Heart right ventricle (tissue), 16 donors: ENCODE measurements around the gene COPZ1. TPM values are rescaled to one million over a fixed set of nuclear protein-coding genes. Genes with fewer than 3 reads are reported as not detected.
A peak's percentile ranks its signal among the peaks of the same experiment; 100 is the strongest.

Experiments
- ATAC-seq, 8 donors: fragments of 200-7000 bp; cut with Tn5 transposase; one replicate each; pipeline ENCODE4 v1.9.1; 2020; ENCODE audit warnings: mild to moderate bottlenecking in 8 of 8, moderate library complexity in 8 of 8, moderate number of reproducible peaks in 1 of 8
- DNase-seq, 2 donors: peaks; one replicate each; pipeline ENCODE4 v3.0.0-alpha.2; 2020
- H3K27ac ChIP-seq, 10 donors: fragments of 200-600 bp; sonication (generic) in 2 of 10; one replicate each; pipeline versions ENCODE4 v1.5.0 to v1.8.0; 2020 to 2022; ENCODE audit warnings: mild to moderate bottlenecking in 3 of 10
- H3K27me3 ChIP-seq, 7 donors: fragments of 200-600 bp; one replicate each; pipeline ENCODE4 v1.8.0; 2021 to 2022; ENCODE audit warnings: mild to moderate bottlenecking in 2 of 7
- H3K36me3 ChIP-seq, 9 donors: fragments of 200-600 bp; sonication (generic) in 1 of 9; one replicate each; pipeline versions ENCODE4 v1.5.0 to v1.8.0; 2020 to 2022; ENCODE audit warnings: mild to moderate bottlenecking in 2 of 9
- H3K4me1 ChIP-seq, 9 donors: fragments of 200-600 bp; sonication (generic) in 1 of 9; one replicate each; pipeline versions ENCODE4 v1.5.0 to v1.8.0; 2020 to 2022; ENCODE audit warnings: mild to moderate bottlenecking in 4 of 9
- H3K4me3 ChIP-seq, 10 donors: fragments of 200-600 bp; sonication (generic) in 2 of 10; one replicate each; pipeline versions ENCODE4 v1.5.0 to v1.8.0; 2020 to 2022; ENCODE audit warnings: mild to moderate bottlenecking in 7 of 10, moderate library complexity in 2 of 10
- H3K9me3 ChIP-seq, 11 donors: fragments of 200-600 bp in 10 of 11; sonication (generic) in 2 of 11; one replicate each; pipeline versions ENCODE4 v1.5.0 to v1.8.0; 2013 to 2022; ENCODE audit warnings: mild to moderate bottlenecking in 2 of 11, control low read depth in 1 of 11, moderate library complexity in 1 of 11
- CTCF ChIP-seq, 9 donors: fragments of 200-600 bp; sonication (generic) in 2 of 9; IDR thresholded peaks; one replicate each; pipeline versions ENCODE4 v1.5.0 to v1.8.0; 2021 to 2022; ENCODE audit warnings: antibody characterized with exemption in 9 of 9, mild to moderate bottlenecking in 5 of 9, moderate library complexity in 1 of 9
- WGBS, 2 donors: extraction: QIAGEN DNeasy Blood & Tissue Kit; methylation state at CpG; one replicate each; pipeline ENCODE4 v1.1.7; 2013; ENCODE audit warnings: inconsistent platforms in 1 of 2; 5-methylcytosine and 5-hydroxymethylcytosine counted together
- intact Hi-C, 10 donors: fragments of 100-400 bp; cut with DNase I; formaldehyde crosslinking; loops; one replicate each; pipeline versions ENCODE4 v1.11.1 to v1.14.2; 2022
- polyA plus RNA-seq, 2 donors: library from polyadenylated mRNA; stranded (reverse); fragments of 200-250 nt; gene quantifications; one replicate each; pipeline ENCODE4 v1.2.3, GENCODE V29; 2013
- total RNA-seq, 10 donors: library from RNA; stranded (reverse); fragmentation: NEBNext Ultra II Directional in 3 of 10; extraction: Animal tissue kit (Norgen Biotek cat#: 25700) in 3 of 10; gene quantifications; one replicate each; pipeline versions ENCODE4 v1.2.1 to v1.2.4, GENCODE V29; 2021 to 2023
- donor health status: Arrhythmogenic right ventricular cardiomyopathy.
- donor health status: ischemic (EF 13 %, LVEDD 7.1; RV severe dilation, severe dysfunction).
- donor health status: healthy with polysubstance abuse.
- donor health status: DM: no; HTN: yes; CAD: no.
- donor health status: DM: no; HTN: no; CAD: no.
- donor health status: ischemic (EF 25% LVEDD 6.9; RV normal size, moderate dysfunction).
- donor health status: ischemic (EF 25% LVEDD 5.7; RV mildly dilated, moderate dysfunction).
- donor health status: healthy.
- donor health status: DM: yes; HTN: yes; CAD: no.
- donor health status: Ischemic cardiomyopathy.
- donor health status: ischemic (EF 35%, LVEDD 5.7; RV mildly dilated, moderate dysfunction).
- donor health status: nonischemic (EF 11% LVEDD 7.7; RV severe dilation, severe dysfunction).
- donor health status: DM: yes; HTN: yes; CAD: no.
- donor health status: PGD.
- donor health status: ischemic (EF 29% LVEDD 5.4; RV normal size, mild dysfunction).
- donor health status: nonischemic (EF 23%, LVEDD 6.1; RV moderate dilation, normal function).

Gene COPZ1
- total and polyA plus RNA-seq, 12 donors, result 64.0 to 152 (median 131) TPM

- TF ChIP-seq CTCF (IDR thresholded peaks at IDR 0.05), result no peak
- Histone ChIP-seq H3K36me3 (peaks cover 0 to 39% (median 0%) of the 10 kb centered on the region in 9 donors), H3K9me3 (no peaks in the 10 kb centered on the region), H3K4me3 (no peak overlapping the region), H3K27me3 (no peaks in the 10 kb centered on the region), H3K4me1 (peaks cover 12 to 71% (median 44%) of the 10 kb centered on the region in 9 donors), H3K27ac (no peak overlapping the region)
- WGBS, 2 donors, result 96% methylated on average over 4 of the region's 4 CpGs
- DNase-seq, result no peak
- ATAC-seq, result no peak
- intact Hi-C loops, result no loop called here
These were observed 8.6 kb downstream of the COPZ1 start for GRCh38 chr12:54333420-54334034.

GRCh38 chr12:54337280-54337842 lies 12.4 kb downstream of the COPZ1 start:
- WGBS, 2 donors, result 27 to 29% methylated on average over 3 of the region's 3 CpGs
- ATAC-seq, result peak; percentile 64 to 88 (median 78)

GRCh38 chr12:54337854-54338650 lies 13.1 kb downstream of the COPZ1 start:
- peaks cover 0 to 53% (median 19%) of the 10 kb centered on the region in 9 donors for H3K36me3 ChIP-seq
- ATAC-seq, result peak in 7 of 8 donors; percentile 46 to 68 (median 53)
- H3K27me3 ChIP-seq, result no peaks in the 10 kb centered on the region
- no peak for DNase-seq
- H3K27ac ChIP-seq, result peak overlapping the region in 9 of 10 donors; percentile 24 to 78 (median 69)
- WGBS, 2 donors, result 56% methylated on average over 3 of the region's 3 CpGs
- peaks cover 16 to 57% (median 32%) of the 10 kb centered on the region in 9 donors for H3K4me1 ChIP-seq
- intact Hi-C loops, result loop anchor here in 1 of 10 donors (2.0 kb wide), 1 partner anchor 21 kb away; no protein-coding TSS in a partner anchor
- H3K4me3 ChIP-seq, result no peak overlapping the region
- H3K9me3 ChIP-seq, result no peaks in the 10 kb centered on the region
- no peak for TF ChIP-seq CTCF (IDR thresholded peaks at IDR 0.05)

More at GRCh38 chr12:54337280-54337842, 12.4 kb downstream of the COPZ1 start:
- H3K4me1 ChIP-seq, result peaks cover 16 to 57% (median 32%) of the 10 kb centered on the region in 9 donors
- no peak overlapping the region for H3K4me3 ChIP-seq
- H3K27me3 ChIP-seq, result no peaks in the 10 kb centered on the region
- DNase-seq, result no peak
- intact Hi-C loops, result loop anchor here in 1 of 10 donors (2.0 kb wide), 1 partner anchor 21 kb away; no protein-coding TSS in a partner anchor
- TF ChIP-seq CTCF (IDR thresholded peaks at IDR 0.05), result peak in 5 of 9 donors; percentile 14 to 56 (median 43)
- peak overlapping the region in 9 of 10 donors; percentile 24 to 78 (median 69) for H3K27ac ChIP-seq
- H3K9me3 ChIP-seq, result no peaks in the 10 kb centered on the region
- peaks cover 0 to 47% (median 13%) of the 10 kb centered on the region in 9 donors for H3K36me3 ChIP-seq

DNA sequence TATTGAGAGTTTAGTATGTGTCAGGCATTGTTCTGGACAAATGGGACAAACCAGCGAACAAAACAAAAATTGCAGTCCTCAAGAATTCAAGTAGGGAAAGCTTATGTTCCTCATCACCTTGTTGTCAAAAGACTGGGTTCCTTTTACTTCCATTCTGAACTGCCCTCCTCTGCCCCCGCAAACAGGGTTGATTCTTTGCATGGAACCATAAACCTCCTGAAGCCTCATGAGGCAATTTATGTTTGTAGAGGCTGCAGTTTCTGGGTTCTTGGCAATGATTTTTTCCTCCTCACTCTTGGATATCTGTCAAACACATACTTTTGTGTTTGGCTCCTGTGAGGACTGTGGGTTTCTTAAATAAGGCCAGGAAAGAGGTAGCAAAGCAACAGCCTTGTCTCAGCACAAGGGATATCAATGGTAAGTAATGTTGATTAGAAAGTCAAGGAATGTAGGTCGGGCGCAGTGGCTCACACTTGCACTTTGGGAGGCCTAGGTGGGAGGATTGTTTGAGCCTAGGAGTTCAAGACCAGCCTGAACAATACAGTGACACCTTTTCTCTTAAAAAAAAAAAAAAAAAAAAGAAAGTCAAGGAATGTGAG lies 13.9 kb downstream of the COPZ1 start:
- no peak overlapping the region for H3K4me3 ChIP-seq
- H3K27me3 ChIP-seq, result no peaks in the 10 kb centered on the region
- intact Hi-C loops, result no loop called here
- H3K36me3 ChIP-seq, result peaks cover 0 to 60% (median 27%) of the 10 kb centered on the region in 9 donors
- H3K27ac ChIP-seq, result peak overlapping the region in 4 of 10 donors; percentile 27 to 78 (median 71)
- DNase-seq (no peak), ATAC-seq (no peak)
- peaks cover 16 to 57% (median 32%) of the 10 kb centered on the region in 9 donors for H3K4me1 ChIP-seq
- no peak for TF ChIP-seq CTCF (IDR thresholded peaks at IDR 0.05)
- WGBS, 2 donors, result 77 to 80% methylated on average over 4 of the region's 4 CpGs
- H3K9me3 ChIP-seq, result no peaks in the 10 kb centered on the region
